Measurements from ENCODE around the gene MX2.

DNA sequence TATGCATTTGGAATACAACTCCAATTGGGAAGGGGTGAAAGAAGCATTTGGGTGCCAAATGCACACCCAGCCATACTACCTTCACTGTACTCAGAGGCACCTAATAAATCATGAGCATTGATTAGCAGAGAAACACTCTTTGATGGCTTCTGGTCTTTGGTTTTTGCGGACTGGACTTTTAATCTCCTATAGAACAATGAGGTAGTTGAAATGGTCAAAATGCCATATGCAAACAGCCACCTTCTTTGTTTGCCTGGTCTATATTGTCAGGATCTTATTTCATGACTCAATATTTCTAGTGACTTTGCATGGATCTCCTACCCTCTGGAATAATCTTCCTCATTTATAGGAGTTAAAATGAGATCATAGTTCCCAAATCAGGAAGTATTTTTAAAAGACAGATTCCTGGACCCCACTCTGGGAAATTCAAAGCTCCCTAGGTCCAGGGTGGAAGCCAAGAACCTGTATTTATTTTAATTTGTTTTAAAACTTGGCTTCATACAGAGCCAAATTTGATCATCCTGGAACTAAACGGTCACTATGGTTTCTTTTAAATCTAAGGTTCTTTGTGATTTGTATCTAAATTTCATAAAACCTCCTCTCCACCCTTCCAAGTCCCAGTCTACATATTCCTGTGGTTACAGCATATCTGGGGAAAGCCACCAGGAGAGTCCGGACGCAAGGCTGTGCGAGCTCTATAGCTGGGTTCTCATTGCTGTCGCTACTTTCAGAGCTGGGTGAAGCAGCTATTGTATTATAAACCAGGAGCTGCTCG is 36.5 kb upstream of the MX2 start:
- TF ChIP-seq, protein P1, sequence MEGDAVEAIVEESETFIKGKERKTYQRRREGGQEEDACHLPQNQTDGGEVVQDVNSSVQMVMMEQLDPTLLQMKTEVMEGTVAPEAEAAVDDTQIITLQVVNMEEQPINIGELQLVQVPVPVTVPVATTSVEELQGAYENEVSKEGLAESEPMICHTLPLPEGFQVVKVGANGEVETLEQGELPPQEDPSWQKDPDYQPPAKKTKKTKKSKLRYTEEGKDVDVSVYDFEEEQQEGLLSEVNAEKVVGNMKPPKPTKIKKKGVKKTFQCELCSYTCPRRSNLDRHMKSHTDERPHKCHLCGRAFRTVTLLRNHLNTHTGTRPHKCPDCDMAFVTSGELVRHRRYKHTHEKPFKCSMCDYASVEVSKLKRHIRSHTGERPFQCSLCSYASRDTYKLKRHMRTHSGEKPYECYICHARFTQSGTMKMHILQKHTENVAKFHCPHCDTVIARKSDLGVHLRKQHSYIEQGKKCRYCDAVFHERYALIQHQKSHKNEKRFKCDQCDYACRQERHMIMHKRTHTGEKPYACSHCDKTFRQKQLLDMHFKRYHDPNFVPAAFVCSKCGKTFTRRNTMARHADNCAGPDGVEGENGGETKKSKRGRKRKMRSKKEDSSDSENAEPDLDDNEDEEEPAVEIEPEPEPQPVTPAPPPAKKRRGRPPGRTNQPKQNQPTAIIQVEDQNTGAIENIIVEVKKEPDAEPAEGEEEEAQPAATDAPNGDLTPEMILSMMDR (IDR thresholded peaks at IDR 0.05; ENCODE audit: low read depth, low read length) = no peak
- no peak for TF ChIP-seq EZH2phosphoT487 (IDR thresholded peaks at IDR 0.05; ENCODE audit: low read depth)
